IPS-NIHi11 (cell line): ENCODE results near the gene LAMTOR5.
"Not testable (repeated sequence)": the region's sequence is repeated elsewhere in the genome, so short reads cannot be mapped to it uniquely, and the experiment has no call there.

ENCODE experiments used
- DNase-seq: peaks from one replicate; pipeline ENCODE4 v3.0.0; 2012; ENCODE audit warnings: mixed read lengths, low spot score

LAMTOR5 gene

GRCh38 chr1:110407260-110408210, at the start of gene LAMTOR5:
TSS of gene LAMTOR5 (minus strand) at chr1:110407694. CDS start at chr1:110407620, 74 bp downstream.
- peak; percentile 83 for DNase-seq

- no peak for DNase-seq
Measured at GRCh38 chr1:110457206-110457605, 49.7 kb upstream of the LAMTOR5 start.

- peak; percentile 35 for DNase-seq
Measured at GRCh38 chr1:110455151-110455550, 47.7 kb upstream of the LAMTOR5 start.

- DNase-seq, result no peak
Measured at GRCh38 chr1:110454328-110454727, 46.8 kb upstream of the LAMTOR5 start.

- no peak for DNase-seq
Measured at GRCh38 chr1:110453829-110454228, 46.3 kb upstream of the LAMTOR5 start.

- no peak for DNase-seq
Measured at GRCh38 chr1:110452330-110452729, 44.8 kb upstream of the LAMTOR5 start.

- DNase-seq, result no peak
Measured at GRCh38 chr1:110450929-110451328, 43.4 kb upstream of the LAMTOR5 start, which contains the start of gene PROK1. TSS of gene PROK1 (plus strand) at chr1:110451149. CDS start at chr1:110451217, 68 bp downstream.

- DNase-seq, result no peak
Measured at GRCh38 chr1:110449661-110450651, 42.5 kb upstream of the LAMTOR5 start.

GRCh38 chr1:110444561-110444960, 37.1 kb upstream of the LAMTOR5 start:
- DNase-seq, result no peak

GRCh38 chr1:110443451-110443850, 36.0 kb upstream of the LAMTOR5 start:
- no peak for DNase-seq

- no peak for DNase-seq
Measured at GRCh38 chr1:110441888-110442287, 34.4 kb upstream of the LAMTOR5 start.

- no peak for DNase-seq
Measured at GRCh38 chr1:110440877-110441276, 33.4 kb upstream of the LAMTOR5 start.

- DNase-seq, result not testable (repeated sequence)
Measured at GRCh38 chr1:110439873-110440272, 32.4 kb upstream of the LAMTOR5 start.

GRCh38 chr1:110438893-110439292, 31.4 kb upstream of the LAMTOR5 start:
- no peak for DNase-seq

GRCh38 chr1:110437645-110438299, 30.3 kb upstream of the LAMTOR5 start:
- DNase-seq, result not testable (repeated sequence)

GRCh38 chr1:110436635-110437034, 29.1 kb upstream of the LAMTOR5 start:
- DNase-seq, result peak; percentile 32

- DNase-seq, result no peak
Measured at GRCh38 chr1:110434946-110435345, 27.5 kb upstream of the LAMTOR5 start.

- DNase-seq, result peak; percentile 84
Measured at GRCh38 chr1:110433803-110434202, 26.3 kb upstream of the LAMTOR5 start.

- no peak for DNase-seq
Measured at GRCh38 chr1:110433213-110433612, 25.7 kb upstream of the LAMTOR5 start.

GRCh38 chr1:110430901-110431300, 23.4 kb upstream of the LAMTOR5 start:
- no peak for DNase-seq

GRCh38 chr1:110430366-110430765, 22.9 kb upstream of the LAMTOR5 start:
- no peak for DNase-seq

GRCh38 chr1:110428946-110429345, 21.5 kb upstream of the LAMTOR5 start:
- DNase-seq, result no peak
